GM12878 (cell line): ENCODE results near the gene PCED1B. TPM values are rescaled to one million over a fixed set of nuclear protein-coding genes. Genes with fewer than 3 reads are reported as not detected.

ENCODE experiments used
- ATAC-seq: fragments of 200-7000 bp; cut with Tn5 transposase; 3 replicates; pipeline ENCODE4 v1.9.1; 2020; ENCODE audit warnings: mild to moderate bottlenecking, moderate library complexity
- BruUV-seq: library from RNA; stranded (reverse); fragments of 400-500 nt; replicated peaks from 2 replicates; lab custom pipeline; 2021; lab: Mats Ljungman, UMichigan
- CTCF ChIA-PET: fragments of 300-600 bp; sonication (Branson Sonifier 250); formaldehyde crosslinking; extraction: SDS; loops from one replicate; lab custom pipeline; 2021; ENCODE audit warnings: inconsistent platforms; lab: Yijun Ruan, JAX
- POLR2A ChIA-PET: fragments of 350-600 bp; formaldehyde crosslinking; extraction: SDS; loops from one replicate; lab custom pipeline; 2021; ENCODE audit warnings: inconsistent platforms; lab: Charles Lee
- RAD21 ChIA-PET: fragments of 300-600 bp; sonication (Branson Sonifier 250); formaldehyde crosslinking; loops from one replicate; lab custom pipeline; 2023; ENCODE audit warnings: antibody characterized with exemption; ENCODE audit not compliant: unreplicated experiment; lab: Charles Lee
- SMC1A ChIA-PET: fragments of 300-600 bp; sonication (Branson Sonifier 250); formaldehyde crosslinking; loops from one replicate; lab custom pipeline; 2023; ENCODE audit not compliant: unreplicated experiment, uncharacterized antibody; lab: Charles Lee
- DNase-seq: peaks from one replicate; pipeline ENCODE4 v3.0.0-alpha.2; 2011; ENCODE audit warnings: low read depth, low spot score
- FAIRE-seq: peaks from 3 replicates; lab custom pipeline; 2011; peaks lifted over from hg19 to GRCh38; lab: Jason Lieb, UNC
- H2AFZ ChIP-seq: 2 replicates; pipeline ENCODE4 v1.6.0; 2011; ENCODE audit warnings: low read depth, low read length, control low read depth; ENCODE audit not compliant: control insufficient read depth
- H3K27ac ChIP-seq: 2 replicates; pipeline ENCODE4 v1.5.1; 2011; ENCODE audit warnings: control low read depth; ENCODE audit not compliant: control insufficient read depth, insufficient read depth
- H3K27me3 ChIP-seq, 2 experiments: replicated peaks in 1 of 2; 2 replicates each; pipeline versions ENCODE4 v1.6.0 to v1.6.1; 2011; ENCODE audit warnings: low read length in 1 of 2; ENCODE audit not compliant: control insufficient read depth in 2 of 2, insufficient read depth in 2 of 2
- H3K36me3 ChIP-seq, 2 experiments: 2 replicates each; pipeline ENCODE4 v1.5.1; 2011; ENCODE audit warnings: low read length in 1 of 2; ENCODE audit not compliant: control insufficient read depth in 2 of 2, insufficient read depth in 2 of 2
- H3K4me1 ChIP-seq: 2 replicates; pipeline ENCODE4 v1.6.1; 2011; ENCODE audit warnings: mild to moderate bottlenecking, low read length, moderate library complexity, mixed read lengths; ENCODE audit not compliant: control insufficient read depth, insufficient read depth
- H3K4me2 ChIP-seq: 2 replicates; pipeline ENCODE4 v1.6.0; 2011; ENCODE audit warnings: control low read depth; ENCODE audit not compliant: control insufficient read depth, insufficient read depth
- H3K4me3 ChIP-seq: fragments of 200-600 bp; sonication (generic); 2 replicates; pipeline ENCODE4 v1.5.1; 2016
- H3K79me2 ChIP-seq: 2 replicates; pipeline ENCODE4 v1.6.0; 2011; ENCODE audit warnings: low read length; ENCODE audit not compliant: control insufficient read depth, insufficient read depth
- H3K9ac ChIP-seq: 2 replicates; pipeline ENCODE4 v1.8.0; 2011; ENCODE audit warnings: low read length, control low read depth, mixed read lengths; ENCODE audit not compliant: control insufficient read depth, insufficient read depth
- H3K9me3 ChIP-seq: replicated peaks from 3 replicates; pipeline ENCODE4 v1.5.1; 2011; ENCODE audit warnings: mild to moderate bottlenecking, low read length; ENCODE audit not compliant: control insufficient read depth, insufficient read depth
- H4K20me1 ChIP-seq: 2 replicates; pipeline ENCODE4 v1.6.0; 2011; ENCODE audit not compliant: control insufficient read depth, insufficient read depth
- ASH2L ChIP-seq: fragments of 300-600, 200-600 bp; sonication (generic); IDR thresholded peaks from 2 replicates; pipeline ENCODE4 v1.6.1; 2017; ENCODE audit warnings: low read depth, mild to moderate bottlenecking, borderline replicate concordance
- BCLAF1 ChIP-seq: fragments of 450-650 bp; IDR thresholded peaks from 2 replicates; pipeline ENCODE4 v1.6.1; 2017; ENCODE audit warnings: antibody characterized with exemption, mild to moderate bottlenecking, moderate library complexity
- EGR1 ChIP-seq, 2 experiments: IDR thresholded peaks; 1 replicate in 1 of 2; 2 replicates in 1 of 2; pipeline ENCODE4 v1.6.1; 2011 to 2012; ENCODE audit warnings: low read depth in 2 of 2, low read length in 2 of 2, borderline replicate concordance in 1 of 2, mild to moderate bottlenecking in 1 of 2, moderate library complexity in 1 of 2
- ETV6 ChIP-seq, 2 experiments: fragments of 450-650 bp in 1 of 2; IDR thresholded peaks in 1 of 2; conservative IDR thresholded peaks in 1 of 2; 2 replicates each; pipeline ENCODE4 v1.6.1; 2014; ENCODE audit warnings: antibody characterized with exemption in 1 of 2, borderline replicate concordance in 1 of 2, low read depth in 1 of 2, mild to moderate bottlenecking in 1 of 2, moderate library complexity in 1 of 2
- HSF1 ChIP-seq: fragments of 150-350 bp; IDR thresholded peaks from 2 replicates; pipeline ENCODE4 v1.6.1; 2014; ENCODE audit warnings: mild to moderate bottlenecking, low read depth, low read length
- MTA2 ChIP-seq: fragments of 450-650 bp; IDR thresholded peaks from 2 replicates; pipeline ENCODE4 v1.6.1; 2016; ENCODE audit warnings: low read depth, mild to moderate bottlenecking, moderate library complexity
- MTA3 ChIP-seq: IDR thresholded peaks from 2 replicates; pipeline ENCODE4 v1.6.1; 2012; ENCODE audit warnings: low read length, inconsistent platforms, borderline replicate concordance
- NFYB ChIP-seq: IDR thresholded peaks from 2 replicates; pipeline ENCODE4 v1.6.1; 2011; ENCODE audit warnings: low read depth, mild to moderate bottlenecking, low read length, improper control_type of control experiment, moderate library complexity; ENCODE audit not compliant: insufficient read depth
- POLR2AphosphoS2 ChIP-seq: IDR thresholded peaks from 2 replicates; pipeline ENCODE4 v1.6.1; 2011; ENCODE audit warnings: low read depth, mild to moderate bottlenecking, low read length, improper control_type of control experiment, moderate library complexity
- SRF ChIP-seq, 2 experiments: IDR thresholded peaks; 2 replicates each; pipeline ENCODE4 v1.6.1; 2011; ENCODE audit warnings: low read depth in 2 of 2, low read length in 2 of 2, mild to moderate bottlenecking in 1 of 2, moderate library complexity in 1 of 2
- STAT1 ChIP-seq: fragments of 450-650 bp; conservative IDR thresholded peaks from 2 replicates; pipeline ENCODE4 v1.6.1; 2014; ENCODE audit warnings: antibody characterized with exemption, mild to moderate bottlenecking
- TBL1XR1 ChIP-seq: IDR thresholded peaks from 2 replicates; pipeline ENCODE4 v1.6.1; 2012; ENCODE audit warnings: low read depth, low read length, improper control_type of control experiment
- ZNF274 ChIP-seq: IDR thresholded peaks from one replicate; pipeline ENCODE4 v1.8.0; 2011; ENCODE audit not compliant: insufficient read length, insufficient read depth
- whole genome bisulfite sequencing: methylation state at CpG from one replicate; pipeline ENCODE4 v1.1.6; 2016; ENCODE audit warnings: low lambda C conversion rate; ENCODE audit not compliant: insufficient replicate concordance, insufficient coverage; ENCODE audit errors: missing lambda C conversion rate; 5-methylcytosine and 5-hydroxymethylcytosine counted together
- in situ Hi-C: fragments of 300-500 bp; cut with MboI; formaldehyde crosslinking; loops from 9 replicates; pipeline ENCODE4 v1.14.3; 2018; ENCODE audit warnings: mixed read lengths
- intact Hi-C: fragments of 100-400 bp; cut with micrococcal nuclease; formaldehyde crosslinking; loops from one replicate; pipeline ENCODE4 v1.14.2; 2022; ENCODE audit not compliant: unreplicated experiment
- polyA plus RNA-seq, 11 experiments: library from polyadenylated mRNA; depleted of rRNA in 4 of 11; unstranded in 6 of 11; stranded (reverse) in 5 of 11; fragments of >200 nt; fragmentation: Nextera tagmentation in 4 of 11; fragmentation: Illumina TruSeq in 1 of 11; extraction: Ambion mirVana in 4 of 11; extraction: Trizol in 1 of 11; gene quantifications; 1 replicate in 1 of 11; 2 replicates in 10 of 11; pipeline versions ENCODE4 v1.2.1 to v1.2.3, GENCODE V29; 2011 to 2016; ENCODE audit warnings: inconsistent platforms in 2 of 11, missing spikeins in 2 of 11, low read depth in 1 of 11
- total RNA-seq, 4 experiments: library from RNA; depleted of rRNA in 3 of 4; stranded (reverse); fragments of >200 nt in 3 of 4; fragmentation: Illumina TruSeq in 1 of 4; extraction: Trizol in 1 of 4; gene quantifications; 2 replicates each; pipeline versions ENCODE4 v1.2.1 to v1.2.3, GENCODE V29; 2013 to 2021

The PCED1B gene
- total and polyA plus RNA-seq, 10 of the 15 experiments (the other 5 are each of a cell fraction or from before 2014, with no cell fraction given) = 0.80 to 8.8 (median 3.0) TPM

GRCh38 chr12:47145188-47145587 lies 65.8 kb downstream of the PCED1B start:
- 47% methylated on average over 4 of the region's 4 CpGs for WGBS
- CTCF ChIA-PET = interaction anchor here (0.9 kb wide), 1 partner anchor 157 kb away, joined by 3 read pairs; no protein-coding TSS in a partner anchor
- no peaks in the 10 kb centered on the region for H3K4me1 ChIP-seq
- BruUV-seq = no TSS peak
- TF ChIP-seq STAT1 (no peak), SRF (IDR thresholded peaks at IDR 0.05; ENCODE audit: low read depth in 2 of 2, low read length in 2 of 2) (no peak), NFYB (no peak), POLR2AphosphoS2 (no peak), MTA3 (no peak), EGR1 (IDR thresholded peaks at IDR 0.05; ENCODE audit: borderline replicate concordance in 1 of 2, low read depth in 2 of 2, low read length in 2 of 2) (no peak), HSF1 (no peak), MTA2 (no peak), BCLAF1 (no peak), ASH2L (no peak), ZNF274 (no peak), ETV6 (conservative IDR thresholded peaks at IDR 0.05 in 1 of 2, IDR thresholded peaks at IDR 0.05 in 1 of 2; ENCODE audit: borderline replicate concordance in 1 of 2, low read depth in 1 of 2) (no peak), TBL1XR1 (no peak)
- intact Hi-C loops = no loop called here
- FAIRE-seq (no peak), ATAC-seq (no peak), DNase-seq (no peak)
- SMC1A ChIA-PET = no interaction called here
- no peak overlapping the region for H3K4me2 ChIP-seq
- no peaks in the 10 kb centered on the region for H3K36me3 ChIP-seq
- no peak overlapping the region for H3K27ac ChIP-seq
- RAD21 ChIA-PET = no interaction called here
- H4K20me1 ChIP-seq = peaks cover 3% of the 10 kb centered on the region; the same call in 1 of the 2 replicates
- H3K9me3 ChIP-seq = no peaks in the 10 kb centered on the region
- H2AFZ ChIP-seq = no peak overlapping the region
- in situ Hi-C loops = no loop called here
- no peaks in the 10 kb centered on the region for H3K79me2 ChIP-seq
- H3K27me3 ChIP-seq = no peaks in the 10 kb centered on the region; a peak in 1 of 4 replicates
- POLR2A ChIA-PET = no interaction called here
- no peak overlapping the region for H3K4me3 ChIP-seq
- H3K9ac ChIP-seq = no peak overlapping the region
